Measurements from ENCODE around the gene ABHD12.
A peak's percentile ranks its signal among the peaks of the same experiment; 100 is the strongest.

Gene ABHD12

GRCh38 chr20:25287631-25288290 lies 102.9 kb downstream of the ABHD12 start:
- DNase-seq = no peak

DNA sequence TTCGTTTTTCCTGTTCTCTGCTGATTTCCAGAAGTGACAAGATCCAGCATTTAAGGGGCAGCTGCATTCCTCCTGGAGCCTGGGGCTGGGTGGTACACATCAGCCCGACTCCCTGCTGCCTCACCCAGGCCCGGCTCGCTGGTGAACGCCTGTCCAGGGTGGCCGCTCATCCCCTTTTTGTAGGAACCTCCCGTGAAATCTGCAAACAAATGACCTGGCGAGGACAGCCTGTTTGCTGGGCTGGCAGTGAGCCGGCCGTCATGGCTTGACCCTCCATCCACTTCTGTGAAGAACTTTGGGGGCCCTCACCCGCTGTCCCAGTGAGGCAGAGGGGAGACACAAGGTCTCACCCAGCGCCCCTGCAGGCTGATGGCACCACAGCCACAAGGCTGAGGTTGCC lies 103.7 kb downstream of the ABHD12 start:
- no peak for DNase-seq

- DNase-seq = no peak
Observed at GRCh38 chr20:25285856-25286798, 104.5 kb downstream of the ABHD12 start.

DNA sequence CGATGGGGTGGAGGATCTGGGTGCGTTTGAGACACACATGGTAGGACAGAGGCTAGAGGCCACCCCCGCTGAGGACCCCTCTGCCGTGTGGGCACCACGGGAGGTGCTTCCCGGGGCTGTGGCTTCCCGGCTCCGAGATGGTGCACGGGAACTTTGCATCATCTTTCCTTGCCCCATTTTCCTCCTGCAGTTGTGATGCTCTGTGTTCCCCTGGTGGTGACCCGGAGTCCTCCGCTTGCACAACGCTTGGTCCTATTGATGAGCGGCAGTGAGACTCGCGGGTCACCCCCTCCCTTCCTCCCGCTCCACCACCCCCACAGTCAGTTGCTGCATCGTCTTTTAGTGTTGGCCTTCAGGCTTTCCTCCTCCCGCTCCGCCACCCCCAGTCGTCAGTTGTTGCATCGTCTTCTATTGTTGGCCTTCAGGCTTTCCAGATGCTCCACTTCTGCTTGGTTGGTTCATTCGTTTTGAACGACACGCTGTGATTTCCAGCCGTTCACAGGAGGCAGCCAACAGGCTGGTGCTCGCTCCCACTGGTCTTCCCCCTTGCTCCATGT lies 105.5 kb downstream of the ABHD12 start:
- DNase-seq = no peak

DNA sequence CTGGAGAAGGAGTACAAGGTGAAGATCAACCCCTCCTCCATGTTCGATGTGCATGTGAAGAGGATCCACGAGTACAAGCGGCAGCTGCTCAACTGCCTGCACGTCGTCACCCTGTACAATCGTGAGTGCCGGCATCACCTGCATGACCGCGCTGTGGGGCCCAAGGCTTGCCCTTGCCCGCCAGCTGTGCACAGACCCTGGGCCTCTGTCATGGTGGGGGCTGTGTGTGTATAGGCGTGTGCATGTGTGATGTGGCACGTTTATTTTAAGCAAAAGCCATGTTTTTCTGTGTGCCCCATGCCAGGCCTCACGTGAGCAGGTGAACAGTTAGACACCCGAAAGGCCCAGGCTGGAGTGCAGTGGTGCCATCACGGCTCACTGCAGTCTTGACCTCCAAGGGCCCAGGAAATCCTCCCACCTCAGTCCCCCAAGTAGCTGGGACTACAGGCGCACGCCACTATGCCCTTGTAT lies 106.5 kb downstream of the ABHD12 start:
- no peak for DNase-seq

DNA sequence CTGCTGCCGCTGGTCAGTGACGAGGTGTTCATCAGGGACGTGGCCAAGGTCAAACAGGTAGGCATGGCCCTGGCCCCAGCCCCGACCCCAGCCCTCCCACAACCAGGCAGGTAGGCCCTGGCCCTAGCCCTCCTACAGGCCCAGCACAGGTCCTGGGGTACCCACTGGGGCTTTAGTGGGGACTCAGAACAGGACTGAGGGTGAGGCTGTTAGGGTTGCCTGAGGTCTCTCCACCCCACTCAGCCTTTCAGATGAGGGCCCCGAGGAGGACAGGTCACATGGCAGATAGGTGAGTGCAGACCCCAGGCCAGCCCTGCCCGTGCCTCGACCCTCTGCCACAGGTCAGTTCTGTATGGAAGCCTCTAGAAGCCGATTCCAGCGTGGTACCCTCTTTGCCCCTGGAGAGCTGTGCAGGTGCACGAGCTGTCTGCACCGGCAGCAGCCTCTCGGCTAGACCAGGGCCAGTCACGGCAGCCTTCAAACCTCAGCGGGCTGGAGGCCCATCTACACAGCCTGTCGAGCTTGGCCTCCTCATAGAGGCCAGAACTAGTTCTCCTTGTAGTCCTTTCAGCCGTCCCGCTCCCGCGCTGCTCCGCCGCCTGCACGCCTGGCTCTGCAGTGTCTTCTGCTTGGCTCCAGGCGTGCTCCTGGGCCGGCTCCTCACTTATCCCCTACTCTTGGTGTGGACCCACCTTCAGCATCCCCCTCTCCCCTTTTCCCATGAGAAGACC lies 107.2 kb downstream of the ABHD12 start:
- no peak for DNase-seq

- DNase-seq = no peak
Observed at GRCh38 chr20:25282796-25283195, 107.8 kb downstream of the ABHD12 start.

DNA sequence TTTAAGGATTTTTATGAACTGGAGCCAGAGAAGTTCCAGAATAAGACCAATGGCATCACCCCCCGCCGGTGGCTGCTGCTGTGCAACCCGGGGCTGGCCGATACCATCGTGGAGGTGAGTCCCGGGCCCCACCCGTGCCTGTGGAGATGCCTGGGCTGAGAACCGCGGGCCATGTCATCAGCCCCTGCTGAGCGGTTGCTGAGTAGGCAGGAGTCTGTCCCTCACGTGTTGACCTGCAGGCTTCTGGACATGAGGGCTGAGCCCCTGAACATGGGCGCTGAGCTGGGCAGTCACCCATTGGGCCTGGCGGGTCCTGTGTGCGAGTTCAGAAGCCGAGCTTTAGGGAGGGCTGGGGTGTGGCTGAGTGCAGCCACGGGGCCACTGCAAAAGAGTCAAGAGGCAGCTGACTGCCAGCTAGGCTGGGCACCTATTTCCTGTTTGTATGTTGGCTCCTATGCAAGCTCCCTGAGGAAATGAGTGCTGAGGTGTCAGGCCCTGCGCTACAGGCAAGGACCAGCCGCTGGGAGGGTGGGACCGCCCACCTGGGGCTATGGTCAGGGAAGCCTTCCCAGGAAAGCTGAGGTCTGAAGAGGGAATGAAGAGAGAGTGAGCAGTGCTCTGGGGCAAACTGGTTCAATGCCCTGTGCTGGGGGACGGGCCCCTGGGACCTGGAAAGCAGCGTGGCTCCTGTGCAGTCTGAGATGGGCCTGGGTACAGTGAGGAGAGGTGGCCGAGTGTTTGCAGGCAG lies 108.4 kb downstream of the ABHD12 start:
- DNase-seq = no peak

- DNase-seq = no peak
Observed at GRCh38 chr20:25281541-25281991, 109.1 kb downstream of the ABHD12 start.

DNA sequence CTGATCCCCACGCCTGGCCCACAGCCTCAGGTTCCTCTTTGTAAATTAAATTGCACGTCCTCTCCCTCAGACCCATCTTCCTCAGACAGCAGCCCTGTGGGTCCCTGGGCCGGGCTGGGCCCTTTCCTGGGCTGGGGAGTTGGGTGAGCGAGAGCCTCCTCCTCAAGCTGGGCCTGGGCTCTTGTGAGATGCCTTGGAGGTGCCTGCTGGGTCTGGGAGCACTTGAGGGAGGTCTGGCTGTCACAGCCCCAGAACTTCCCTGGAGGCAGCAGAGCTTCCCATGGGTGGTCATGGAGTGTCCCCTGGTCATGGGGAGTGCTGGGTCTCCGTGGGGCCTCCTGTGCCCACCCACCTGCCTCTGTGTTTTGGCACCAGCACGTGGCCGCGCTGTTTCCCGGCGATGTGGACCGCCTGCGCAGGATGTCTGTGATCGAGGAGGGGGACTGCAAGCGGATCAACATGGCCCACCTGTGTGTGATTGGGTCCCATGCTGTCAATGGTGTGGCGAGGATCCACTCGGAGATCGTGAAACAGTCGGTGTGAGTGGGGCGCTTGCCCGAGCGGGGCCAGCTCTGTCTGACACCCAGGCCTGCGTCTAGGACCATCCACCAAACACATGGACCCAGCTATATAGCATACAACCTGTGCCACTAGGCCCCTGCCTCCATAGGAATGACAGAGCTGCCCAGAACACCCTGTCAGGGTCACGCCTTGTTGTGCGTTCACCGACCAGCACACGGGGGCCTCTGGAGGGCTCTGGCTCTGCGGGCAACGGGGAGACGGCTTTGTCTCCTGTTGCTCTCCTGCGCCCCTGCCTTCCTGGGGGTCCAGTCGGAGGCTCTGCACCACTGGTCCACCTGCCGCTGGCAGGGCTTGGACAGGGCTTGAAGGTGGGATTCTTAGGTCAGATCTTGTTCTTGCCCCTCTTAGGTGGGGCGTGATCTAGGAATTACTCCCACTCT lies 109.8 kb downstream of the ABHD12 start:
- DNase-seq = no peak

DNA sequence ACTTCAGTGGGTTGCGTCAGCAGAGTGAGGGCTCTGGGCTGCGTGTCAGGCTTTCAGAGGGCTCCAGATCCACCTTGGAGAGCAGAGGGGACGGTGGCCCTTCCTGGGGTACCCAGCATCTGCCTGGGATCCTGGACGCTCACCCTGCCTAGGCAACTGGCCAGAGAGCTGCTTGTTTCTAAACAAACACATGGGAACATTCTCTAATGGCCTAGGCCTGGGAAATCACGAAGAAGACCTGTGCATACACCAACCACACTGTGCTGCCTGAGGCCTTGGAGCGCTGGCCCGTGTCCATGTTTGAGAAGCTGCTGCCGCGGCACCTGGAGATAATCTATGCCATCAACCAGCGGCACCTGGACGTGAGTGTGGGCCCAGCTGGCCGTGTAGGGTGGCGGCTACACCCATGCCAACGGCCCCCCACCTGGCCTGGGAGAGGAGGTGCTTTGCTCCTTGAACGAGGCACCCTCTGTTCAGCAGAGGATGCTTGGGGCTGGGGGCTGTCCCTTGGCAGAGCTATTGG lies 110.5 kb downstream of the ABHD12 start:
- DNase-seq = peak; percentile 79

DNA sequence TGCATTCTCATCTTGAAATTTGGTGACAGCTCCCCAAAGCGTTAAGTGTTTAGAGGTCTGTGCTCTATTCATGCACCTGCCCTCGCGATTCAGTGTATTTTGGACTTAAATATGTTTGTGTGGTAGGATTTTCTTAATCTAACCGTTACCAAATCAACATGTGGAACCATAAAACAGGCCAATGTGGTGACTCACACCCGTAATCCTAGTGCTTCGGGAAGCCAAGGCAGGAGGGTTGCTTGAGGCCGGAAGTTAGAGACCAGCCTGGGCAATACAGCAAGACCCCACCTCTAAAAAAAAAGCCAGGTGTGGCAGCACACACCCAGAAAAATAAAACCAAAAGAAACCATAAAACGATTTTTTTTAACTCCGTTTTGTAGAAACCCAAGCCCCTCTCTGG lies 111.2 kb downstream of the ABHD12 start:
- no peak for DNase-seq

DNA sequence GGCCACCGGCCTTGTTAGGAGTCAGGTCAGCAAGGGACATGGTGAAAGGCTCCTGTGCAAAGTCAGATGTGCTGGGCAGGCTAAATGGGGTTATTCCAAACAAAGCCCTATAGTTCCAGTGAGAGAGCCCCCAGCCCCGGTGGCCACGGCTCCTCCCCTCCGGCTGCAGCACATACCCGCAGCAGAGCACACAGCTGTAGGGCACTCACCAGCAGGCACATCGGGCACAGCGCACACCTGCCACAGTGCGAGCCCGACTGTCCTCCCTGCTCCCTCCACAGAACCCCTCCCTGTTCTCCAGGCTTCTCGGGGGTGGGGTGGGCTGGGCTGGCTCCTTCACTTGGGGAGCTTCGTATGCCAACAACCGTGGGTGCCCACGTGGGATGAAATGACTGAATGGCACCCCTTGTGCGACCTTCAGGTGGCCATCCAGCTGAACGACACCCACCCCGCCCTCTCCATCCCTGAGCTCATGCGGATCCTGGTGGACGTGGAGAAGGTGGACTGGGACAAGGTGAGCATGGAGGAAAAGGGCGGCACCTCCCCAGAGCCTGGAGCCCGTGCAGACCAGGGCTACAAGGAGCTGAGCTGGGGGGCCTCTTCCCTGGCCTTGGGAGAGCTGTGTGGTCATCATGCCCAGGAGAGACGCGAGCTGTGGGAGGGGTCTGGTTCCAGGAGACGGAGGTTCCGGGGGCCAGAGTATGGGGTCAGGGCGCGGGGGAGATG lies 111.8 kb downstream of the ABHD12 start:
- no peak for DNase-seq

DNA sequence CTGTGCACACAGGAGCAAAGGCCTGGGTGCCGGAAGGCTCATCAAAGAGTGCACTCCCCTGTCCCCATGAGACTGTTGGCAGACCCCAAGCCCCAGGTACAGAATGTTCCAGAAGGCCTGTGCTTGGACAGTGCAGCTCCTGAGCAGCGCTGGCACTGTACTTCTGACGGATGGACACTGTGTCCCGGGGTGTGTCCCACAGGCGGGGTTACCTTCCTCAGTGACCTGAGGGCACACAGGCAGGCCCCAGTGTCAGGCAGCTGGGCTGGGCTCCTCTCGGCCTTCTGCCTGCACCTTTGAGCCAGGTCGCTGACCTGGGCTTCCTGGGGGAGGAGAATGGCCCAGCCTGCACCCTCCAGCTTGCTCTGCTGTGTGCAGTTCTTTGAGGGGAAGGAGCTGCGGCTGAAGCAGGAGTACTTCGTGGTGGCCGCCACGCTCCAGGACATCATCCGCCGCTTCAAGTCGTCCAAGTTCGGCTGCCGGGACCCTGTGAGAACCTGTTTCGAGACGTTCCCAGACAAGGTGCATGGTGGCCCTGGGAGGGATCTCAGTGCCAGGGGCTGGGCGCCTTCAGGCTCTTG lies 112.6 kb downstream of the ABHD12 start:
- no peak for DNase-seq

GRCh38 chr20:25277051-25277801 lies 113.4 kb downstream of the ABHD12 start:
- DNase-seq = no peak

DNA sequence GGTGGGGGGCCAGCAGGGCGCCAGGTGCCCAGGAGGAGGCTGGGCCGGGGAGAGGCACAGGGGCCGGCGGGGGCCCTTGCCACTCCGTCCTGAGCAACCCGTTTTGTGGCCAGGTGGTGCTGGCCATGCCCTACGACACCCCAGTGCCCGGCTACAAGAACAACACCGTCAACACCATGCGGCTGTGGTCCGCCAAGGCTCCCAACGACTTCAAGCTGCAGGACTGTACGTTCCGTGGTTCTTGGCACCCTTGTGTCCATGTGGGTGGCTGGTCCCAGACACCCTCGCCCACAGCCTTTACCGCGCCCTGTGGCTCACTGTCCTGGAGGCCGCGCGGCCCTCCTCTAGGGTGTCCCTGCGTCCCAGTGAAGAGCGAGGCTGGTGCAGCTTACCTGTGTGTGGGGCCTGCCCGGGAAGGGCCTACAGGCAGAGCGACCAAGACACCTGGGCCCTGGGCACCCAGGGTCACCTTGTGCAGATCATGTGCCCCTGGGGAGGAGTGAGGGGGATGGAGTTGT lies 114.0 kb downstream of the ABHD12 start:
- no peak for DNase-seq

- DNase-seq = no peak
Observed at GRCh38 chr20:25275813-25276532, 114.7 kb downstream of the ABHD12 start.
